H1 (cell line): Measurements from ENCODE around the gene PDE2A. TPM values are rescaled to one million over a fixed set of nuclear protein-coding genes. Genes with fewer than 3 reads are reported as not detected.

Source experiments
- ASH2L ChIP-seq: fragments of 200-600, 300-600 bp; sonication (generic); IDR thresholded peaks from one replicate; pipeline ENCODE4 v1.7.1; 2017; ENCODE audit warnings: low read length
- BACH1 ChIP-seq: IDR thresholded peaks from 2 replicates; pipeline ENCODE4 v1.6.1; 2012; ENCODE audit warnings: low read length, improper control_type of control experiment
- BCL11A ChIP-seq, 2 experiments: IDR thresholded peaks; one replicate each; pipeline ENCODE4 v1.6.1; 2011; ENCODE audit warnings: low read depth in 2 of 2, low read length in 2 of 2, mild to moderate bottlenecking in 2 of 2
- CBX8 ChIP-seq: fragments of 300-800, 300-1000 bp; sonication (generic); IDR thresholded peaks from 2 replicates; pipeline ENCODE4 v1.7.1; 2016; ENCODE audit warnings: low read depth, low read length, borderline replicate concordance
- CHD1 ChIP-seq: IDR thresholded peaks from 2 replicates; pipeline ENCODE4 v1.6.1; 2012; ENCODE audit warnings: low read depth, low read length, improper control_type of control experiment
- CHD2 ChIP-seq: IDR thresholded peaks from 2 replicates; pipeline ENCODE4 v1.6.1; 2012; ENCODE audit warnings: low read length, improper control_type of control experiment
- CTBP2 ChIP-seq: IDR thresholded peaks from 2 replicates; pipeline ENCODE4 v1.7.0; 2011; ENCODE audit warnings: borderline replicate concordance, mild to moderate bottlenecking, moderate library complexity, mixed read lengths, low read length; ENCODE audit not compliant: insufficient read depth, insufficient read length
- EGR1 ChIP-seq: IDR thresholded peaks from 2 replicates; pipeline ENCODE4 v1.6.1; 2011; ENCODE audit warnings: low read depth, low read length, borderline replicate concordance
- FOSL1 ChIP-seq: IDR thresholded peaks from 2 replicates; pipeline ENCODE4 v1.6.1; 2011; ENCODE audit warnings: mild to moderate bottlenecking, low read depth, low read length, moderate library complexity; ENCODE audit not compliant: insufficient read depth
- JUN ChIP-seq: IDR thresholded peaks from 2 replicates; pipeline ENCODE4 v1.6.1; 2011; ENCODE audit warnings: low read depth, mild to moderate bottlenecking, improper control_type of control experiment, low read length
- KDM1A ChIP-seq: fragments of 200-600, 300-600 bp; sonication (generic); IDR thresholded peaks from 2 replicates; pipeline ENCODE4 v1.7.1; 2016; ENCODE audit warnings: mild to moderate bottlenecking, low read length, borderline replicate concordance
- KDM4A ChIP-seq: IDR thresholded peaks from one replicate; pipeline ENCODE4 v1.7.1; 2012; ENCODE audit warnings: low read depth, mild to moderate bottlenecking, moderate library complexity, low read length, inconsistent platforms; ENCODE audit not compliant: severe bottlenecking
- MAFK ChIP-seq: IDR thresholded peaks from 2 replicates; pipeline ENCODE4 v1.6.1; 2012; ENCODE audit warnings: low read depth, mild to moderate bottlenecking, improper control_type of control experiment, low read length
- NRF1 ChIP-seq: IDR thresholded peaks from 2 replicates; pipeline ENCODE4 v1.6.1; 2011; ENCODE audit warnings: mild to moderate bottlenecking, low read depth, low read length, improper control_type of control experiment
- POLR2AphosphoS5 ChIP-seq: IDR thresholded peaks from 2 replicates; pipeline ENCODE4 v1.6.1; 2011; ENCODE audit warnings: low read depth, low read length
- POU5F1 ChIP-seq: IDR thresholded peaks from 2 replicates; pipeline ENCODE4 v1.6.1; 2011; ENCODE audit warnings: low read depth, mild to moderate bottlenecking, low read length, moderate library complexity
- RFX5 ChIP-seq: IDR thresholded peaks from 2 replicates; pipeline ENCODE4 v1.6.1; 2011; ENCODE audit warnings: low read depth, low read length, improper control_type of control experiment, borderline replicate concordance
- SAP30 ChIP-seq: fragments of 300-600 bp; sonication (generic); IDR thresholded peaks from 2 replicates; pipeline ENCODE4 v1.7.1; 2012; ENCODE audit warnings: low read length, moderate library complexity, mild to moderate bottlenecking, inconsistent platforms; ENCODE audit not compliant: insufficient read depth, insufficient replicate concordance
- SUZ12 ChIP-seq: fragments of 200-600 bp; sonication (generic); IDR thresholded peaks from 2 replicates; pipeline ENCODE4 v1.6.1; 2012; ENCODE audit warnings: mild to moderate bottlenecking, inconsistent platforms, low read length, moderate library complexity, mixed read lengths
- TAF7 ChIP-seq: optimal IDR thresholded peaks from 2 replicates; pipeline ENCODE3; 2011; ENCODE audit warnings: low read depth, mild to moderate bottlenecking, inconsistent platforms, low read length, moderate library complexity, borderline replicate concordance
- YY1 ChIP-seq: IDR thresholded peaks from 2 replicates; pipeline ENCODE4 v1.6.1; 2011; ENCODE audit warnings: low read depth, mild to moderate bottlenecking, low read length
- polyA plus RNA-seq, 7 experiments: library from polyadenylated mRNA; depleted of rRNA in 3 of 7; stranded (reverse) in 5 of 7; unstranded in 2 of 7; fragments of >200 nt in 5 of 7; fragments of 200-250 nt in 2 of 7; gene quantifications; 1 replicate in 5 of 7; 2 replicates in 1 of 7; 4 replicates in 1 of 7; pipeline versions ENCODE4 v1.2.1 to v1.2.3, GENCODE V29; 2011 to 2013; ENCODE audit warnings: missing spikeins in 2 of 7, mixed read lengths in 2 of 7
- total RNA-seq: library from RNA; stranded (reverse); fragmentation: NEBNext Ultra II Directional; extraction: Animal tissue kit (Norgen Biotek cat#: 25700); gene quantifications from 2 replicates; pipeline ENCODE4 v1.2.1, GENCODE V29; 2021
- TF ChIP-seq, protein P1 (sequence below): IDR thresholded peaks from 2 replicates; pipeline ENCODE4 v1.6.1; 2012; ENCODE audit warnings: inconsistent platforms

PDE2A gene
- total and polyA plus RNA-seq, 2 of the 8 experiments (the other 6 are each of a cell fraction or from before 2014, with no cell fraction given) = 3.4 to 7.1 TPM

DNA sequence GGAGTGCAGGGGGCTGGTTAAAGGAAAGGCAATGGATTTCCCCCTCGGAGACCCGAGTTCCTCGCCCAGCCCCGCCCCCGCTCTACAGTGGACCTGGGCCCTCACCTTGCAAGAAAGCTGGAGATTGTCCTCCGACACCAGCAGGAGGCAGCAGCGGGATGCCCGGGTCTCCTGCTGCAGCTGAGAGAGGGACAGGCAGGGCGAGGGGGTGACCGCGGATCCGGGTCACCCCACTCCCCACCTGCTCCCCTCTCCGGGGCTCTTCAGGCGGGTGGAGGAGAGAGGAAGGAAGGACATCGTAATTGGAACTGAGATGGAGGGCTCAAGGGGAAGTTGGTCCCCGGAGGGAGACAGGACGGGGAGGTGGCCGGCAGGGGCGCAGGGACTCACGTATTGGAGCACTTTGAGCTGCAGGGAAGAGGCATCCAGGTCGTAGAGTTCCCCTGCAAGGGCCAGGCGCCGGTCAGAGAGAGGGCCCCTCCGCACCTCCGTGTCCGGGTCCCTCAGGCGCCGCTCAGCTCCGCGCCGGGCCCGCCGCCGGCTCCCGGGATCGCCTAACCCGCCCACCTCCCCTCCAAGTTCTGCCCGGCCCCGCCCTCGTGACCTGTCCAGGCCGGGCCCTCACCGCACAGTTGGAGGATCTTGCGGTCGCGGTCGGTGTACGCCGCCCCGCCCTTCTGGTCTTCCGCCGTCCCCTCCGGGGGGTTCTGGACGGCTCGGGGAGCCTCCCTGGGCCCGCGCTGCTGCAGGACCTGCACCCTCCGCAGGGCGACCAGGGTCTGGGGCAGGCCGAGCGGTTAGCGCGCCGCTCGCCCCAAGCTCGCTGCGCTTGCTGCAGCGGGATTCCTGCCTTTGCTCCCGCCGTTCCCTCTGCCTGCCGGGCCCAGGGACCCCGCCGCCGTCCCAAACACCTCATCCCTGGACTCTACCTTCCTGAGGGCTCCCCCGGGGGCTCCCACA lies 84.1 kb downstream of the PDE2A start (continued):
- TF ChIP-seq KDM1A (no peak), BCL11A (IDR thresholded peaks at IDR 0.05; ENCODE audit: low read depth in 2 of 2, low read length in 2 of 2) (no peak), JUN (no peak), EGR1 (peak; percentile 43; the same call in 1 of the 2 replicates), YY1 (0 out of 2 replicates have a peak, but pooled peaks have one; percentile 14), FOSL1 (no peak), ASH2L (no peak), CHD2 (no peak), SUZ12 (peak; percentile 64), KDM4A (peak; percentile 93), NRF1 (no peak), CHD1 (no peak), RFX5 (no peak), POLR2AphosphoS5 (no peak), SAP30 (no peak), CBX8 (no peak), CTBP2 (no peak), MAFK (no peak), BACH1 (no peak), TAF7 (no peak), POU5F1 (no peak)
- TF ChIP-seq, protein P1, sequence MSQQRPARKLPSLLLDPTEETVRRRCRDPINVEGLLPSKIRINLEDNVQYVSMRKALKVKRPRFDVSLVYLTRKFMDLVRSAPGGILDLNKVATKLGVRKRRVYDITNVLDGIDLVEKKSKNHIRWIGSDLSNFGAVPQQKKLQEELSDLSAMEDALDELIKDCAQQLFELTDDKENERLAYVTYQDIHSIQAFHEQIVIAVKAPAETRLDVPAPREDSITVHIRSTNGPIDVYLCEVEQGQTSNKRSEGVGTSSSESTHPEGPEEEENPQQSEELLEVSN = no peak
